ENCODE measurements around the gene TNS3.

TNS3 gene

GRCh38 chr7:47400741-47401206 is 181.1 kb downstream of the TNS3 start:
- DNase-seq = no peak

- DNase-seq = no peak
Measured at GRCh38 chr7:47400001-47400400, 181.9 kb downstream of the TNS3 start.

GRCh38 chr7:47394751-47395252 is 187.1 kb downstream of the TNS3 start:
- DNase-seq = no peak

GRCh38 chr7:47394216-47394615 is 187.7 kb downstream of the TNS3 start:
- DNase-seq = no peak

GRCh38 chr7:47393406-47393805 is 188.5 kb downstream of the TNS3 start:
- DNase-seq = no peak

GRCh38 chr7:47392241-47392759 is 189.6 kb downstream of the TNS3 start:
- no peak for DNase-seq

- no peak for DNase-seq
Measured at GRCh38 chr7:47391726-47392125, 190.2 kb downstream of the TNS3 start.

- no peak for DNase-seq
Measured at GRCh38 chr7:47390914-47391313, 191.0 kb downstream of the TNS3 start.

GRCh38 chr7:47389923-47390630 is 191.8 kb downstream of the TNS3 start:
- DNase-seq = no peak

GRCh38 chr7:47389171-47389922 is 192.6 kb downstream of the TNS3 start:
- DNase-seq = no peak

- DNase-seq = no peak
Measured at GRCh38 chr7:47387506-47387905, 194.4 kb downstream of the TNS3 start.

- DNase-seq = no peak
Measured at GRCh38 chr7:47386273-47386835, 195.6 kb downstream of the TNS3 start.

- DNase-seq = no peak
Measured at GRCh38 chr7:47385536-47386125, 196.3 kb downstream of the TNS3 start.

GRCh38 chr7:47384755-47385535 is 197.0 kb downstream of the TNS3 start:
- DNase-seq = no peak

GRCh38 chr7:47383696-47384445 is 198.0 kb downstream of the TNS3 start:
- no peak for DNase-seq

- DNase-seq = no peak
Measured at GRCh38 chr7:47383072-47383471, 198.8 kb downstream of the TNS3 start.

- DNase-seq = no peak
Measured at GRCh38 chr7:47382200-47382599, 199.7 kb downstream of the TNS3 start.

- DNase-seq = no peak
Measured at GRCh38 chr7:47381134-47381495, 200.8 kb downstream of the TNS3 start.

- DNase-seq = peak; percentile 30
Measured at GRCh38 chr7:47380325-47381133, 201.4 kb downstream of the TNS3 start.

GRCh38 chr7:47379629-47380324 is 202.1 kb downstream of the TNS3 start:
- DNase-seq = no peak

All from hematopoietic multipotent progenitor cell treated with erythropoietin and hydrocortisone succinate and interleukin-3 and kit ligand, for 4 days (in vitro differentiated cells).